ENCODE measurements around the gene HGFAC.

- TF ChIP-seq CTCF (IDR thresholded peaks at IDR 0.05 in 2 of 3, conservative IDR thresholded peaks at IDR 0.05 in 1 of 3; ENCODE audit: control insufficient read depth in 2 of 3, extremely low read depth in 1 of 3, insufficient read depth in 1 of 3, low read depth in 3 of 3, low read length in 3 of 3) (no peak), HCFC1 (IDR thresholded peaks at IDR 0.05; ENCODE audit: low read length) (no peak), TBL1XR1 (IDR thresholded peaks at IDR 0.05; ENCODE audit: low read depth, low read length) (no peak), EP300 (IDR thresholded peaks at IDR 0.05; ENCODE audit: borderline replicate concordance in 1 of 2, control insufficient read depth in 1 of 2, low read depth in 2 of 2, low read length in 2 of 2) (no peak), EZH2 (IDR thresholded peaks at IDR 0.05; ENCODE audit: borderline replicate concordance, control insufficient read depth, low read depth, low read length) (no peak), LARP7 (IDR thresholded peaks at IDR 0.05) (no peak), SUZ12 (IDR thresholded peaks at IDR 0.05; ENCODE audit: unreplicated experiment) (no peak)
Observed at GRCh38 chr4:3411676-3412075, 30.1 kb upstream of the HGFAC start.

All from GM12878 (cell line).